GM19324 (cell line): ENCODE results near the gene SLC36A4.
"Not testable (repeated sequence)": the region's sequence is repeated elsewhere in the genome, so short reads cannot be mapped to it uniquely, and the experiment has no call there.

Experiments used
- ATAC-seq: cut with Tn5 transposase; IDR thresholded peaks from one replicate; pipeline ENCODE4 v1.9.1; 2021; ENCODE audit warnings: mild to moderate bottlenecking, moderate library complexity; ENCODE audit not compliant: unreplicated experiment, low FRiP score

Gene SLC36A4

GRCh38 chr11:93128574-93128973 lies 69.2 kb downstream of the SLC36A4 start:
- no peak for ATAC-seq

GRCh38 chr11:93123351-93123898 lies 74.4 kb downstream of the SLC36A4 start:
- ATAC-seq: no peak

GRCh38 chr11:93122535-93123235 lies 75.1 kb downstream of the SLC36A4 start:
- ATAC-seq: no peak

GRCh38 chr11:93118276-93118675 lies 79.5 kb downstream of the SLC36A4 start:
- no peak for ATAC-seq

GRCh38 chr11:93117565-93117964 lies 80.2 kb downstream of the SLC36A4 start:
- ATAC-seq: no peak

GRCh38 chr11:93116641-93117441 lies 81.0 kb downstream of the SLC36A4 start:
- ATAC-seq: no peak

- no peak for ATAC-seq
Observed at GRCh38 chr11:93114304-93114703, 83.5 kb downstream of the SLC36A4 start.

- no peak for ATAC-seq
Observed at GRCh38 chr11:93113824-93114223, 84.0 kb downstream of the SLC36A4 start.

- not testable (repeated sequence) for ATAC-seq
Observed at GRCh38 chr11:93111147-93111546, 86.6 kb downstream of the SLC36A4 start.

GRCh38 chr11:93100211-93100610 lies 97.6 kb downstream of the SLC36A4 start:
- ATAC-seq: no peak

- no peak for ATAC-seq
Observed at GRCh38 chr11:93099806-93100205, 98.0 kb downstream of the SLC36A4 start.
